A549 (cell line): Measurements from ENCODE around the gene MAD1L1. TPM values are rescaled to one million over a fixed set of nuclear protein-coding genes. Genes with fewer than 3 reads are reported as not detected.
A peak's percentile ranks its signal among the peaks of the same experiment; 100 is the strongest.

Source experiments
- ATAC-seq, 2 experiments: fragments of 200-7000 bp in 1 of 2; fragments of >200 bp in 1 of 2; cut with Nextera tagmentation in 1 of 2; cut with Tn5 transposase in 1 of 2; 3 replicates each; pipeline versions ENCODE4 v1.8.0 to v1.9.1; 2018 to 2020; ENCODE audit warnings: mild to moderate bottlenecking in 1 of 2, moderate library complexity in 1 of 2
- CTCF ChIA-PET: fragments of 300-600 bp; sonication (Branson Sonifier 250); formaldehyde crosslinking; extraction: SDS; loops from one replicate; lab custom pipeline; 2021; ENCODE audit warnings: antibody characterized with exemption, inconsistent platforms; lab: Yijun Ruan, JAX
- POLR2A ChIA-PET: fragments of 350-600 bp; formaldehyde crosslinking; extraction: SDS; loops from one replicate; lab custom pipeline; 2021; ENCODE audit warnings: antibody characterized with exemption, inconsistent platforms; lab: Yijun Ruan, JAX
- DNase-seq, 2 experiments: peaks; one replicate each; pipeline versions ENCODE4 v3.0.0 to v3.0.0-alpha.2; 2011 to 2016; ENCODE audit warnings: low read depth in 1 of 2, low spot score in 1 of 2
- FAIRE-seq: peaks from 2 replicates; lab custom pipeline; 2011; peaks lifted over from hg19 to GRCh38; lab: Jason Lieb, UNC
- H3K27ac ChIP-seq, 2 experiments: fragments of >200 bp; sonication (Bioruptor Twin); formaldehyde crosslinking; 3 replicates each; pipeline ENCODE4 v1.5.1; 2016 to 2017
- H3K4me1 ChIP-seq: fragments of >200 bp; sonication (Bioruptor Twin); formaldehyde crosslinking; 3 replicates; pipeline ENCODE4 v1.6.1; 2016
- H3K4me2 ChIP-seq: fragments of >200 bp; sonication (Bioruptor Twin); formaldehyde crosslinking; 3 replicates; pipeline ENCODE4 v1.6.1; 2016
- H3K4me3 ChIP-seq: fragments of >200 bp; sonication (Bioruptor Twin); formaldehyde crosslinking; 3 replicates; pipeline ENCODE4 v1.5.1; 2016
- H3K9me3 ChIP-seq: fragments of >200 bp; sonication (Bioruptor Twin); formaldehyde crosslinking; 3 replicates; pipeline ENCODE4 v1.6.1; 2016
- BHLHE40 ChIP-seq: IDR thresholded peaks from 2 replicates; pipeline ENCODE4 v1.6.1; 2012; ENCODE audit warnings: low read depth, low read length, inconsistent platforms
- CHD2 ChIP-seq: fragments of 150-350 bp; IDR thresholded peaks from 2 replicates; pipeline ENCODE4 v1.6.1; 2014; ENCODE audit warnings: low read length; ENCODE audit not compliant: partially characterized antibody
- CHD4 ChIP-seq: fragments of 200-600 bp; sonication (generic); IDR thresholded peaks from 2 replicates; pipeline ENCODE4 v1.6.1; 2016; ENCODE audit warnings: antibody characterized with exemption, mild to moderate bottlenecking, borderline replicate concordance
- ESRRA ChIP-seq: fragments of 150-350 bp; IDR thresholded peaks from 2 replicates; pipeline ENCODE4 v1.6.1; 2014; ENCODE audit warnings: mild to moderate bottlenecking, low read length, borderline replicate concordance
- FOSB ChIP-seq: fragments of 250-450 bp; sonication (Bioruptor Pico); IDR thresholded peaks from 2 replicates; pipeline ENCODE4 v1.5.0; 2020; ENCODE audit warnings: mild to moderate bottlenecking, moderate library complexity
- FOSL2 ChIP-seq, 2 experiments: fragments of 450-650 bp in 1 of 2; fragments of >200 bp in 1 of 2; sonication (Bioruptor Twin) in 1 of 2; formaldehyde crosslinking; IDR thresholded peaks; 2 replicates each; pipeline versions ENCODE4 v1.5.0 to v1.6.1; 2016 to 2020; ENCODE audit warnings: mild to moderate bottlenecking in 1 of 2, moderate library complexity in 1 of 2
- FOXS1 ChIP-seq: fragments of 250-450 bp; sonication (Bioruptor Pico); IDR thresholded peaks from 2 replicates; pipeline ENCODE4 v1.5.0; 2020; ENCODE audit warnings: mild to moderate bottlenecking, moderate library complexity
- GATA3 ChIP-seq: IDR thresholded peaks from 2 replicates; pipeline ENCODE4 v1.6.1; 2012; ENCODE audit warnings: borderline replicate concordance
- HEYL ChIP-seq: fragments of 250-450 bp; sonication (Bioruptor Pico); IDR thresholded peaks from 2 replicates; pipeline ENCODE4 v1.8.0; 2021; ENCODE audit warnings: mild to moderate bottlenecking, moderate library complexity
- HOXB13 ChIP-seq: fragments of 250-450 bp; sonication (Bioruptor Pico); IDR thresholded peaks from 2 replicates; pipeline ENCODE4 v1.5.0; 2020; ENCODE audit warnings: low read depth, mild to moderate bottlenecking, moderate library complexity
- HOXB5 ChIP-seq: fragments of 250-450 bp; sonication (Bioruptor Pico); IDR thresholded peaks from 2 replicates; pipeline ENCODE4 v1.5.0; 2020; ENCODE audit warnings: mild to moderate bottlenecking, moderate library complexity
- JUNB ChIP-seq: fragments of >200 bp; sonication (Bioruptor Twin); formaldehyde crosslinking; IDR thresholded peaks from 2 replicates; pipeline ENCODE4 v1.6.1; 2016
- KDM1A ChIP-seq: fragments of 200-600 bp; sonication (generic); IDR thresholded peaks from 2 replicates; pipeline ENCODE4 v1.6.1; 2016; ENCODE audit warnings: low read depth, mild to moderate bottlenecking
- MAZ ChIP-seq: fragments of 150-350 bp; IDR thresholded peaks from 2 replicates; pipeline ENCODE4 v1.6.1; 2014; ENCODE audit warnings: antibody characterized with exemption, low read depth, low read length, borderline replicate concordance
- MYC ChIP-seq: IDR thresholded peaks from 2 replicates; pipeline ENCODE4 v1.6.1; 2012; ENCODE audit warnings: mild to moderate bottlenecking, inconsistent platforms, low read length, improper control_type of control experiment, borderline replicate concordance
- NFE2L2 ChIP-seq: fragments of 150-350 bp; conservative IDR thresholded peaks from 2 replicates; pipeline ENCODE4 v1.6.1; 2014; ENCODE audit warnings: low read length
- NPAS2 ChIP-seq: fragments of 250-450 bp; sonication (Bioruptor Pico); IDR thresholded peaks from 2 replicates; pipeline ENCODE4 v1.8.0; 2022; ENCODE audit warnings: mild to moderate bottlenecking, moderate library complexity, borderline replicate concordance
- NR3C1 ChIP-seq: fragments of >200 bp; sonication (Bioruptor Twin); formaldehyde crosslinking; IDR thresholded peaks from 3 replicates; pipeline ENCODE4 v1.6.1; 2017
- PHF8 ChIP-seq: fragments of 200-600 bp; sonication (generic); IDR thresholded peaks from 2 replicates; pipeline ENCODE4 v1.6.1; 2016; ENCODE audit warnings: low read depth, mild to moderate bottlenecking, antibody characterized with exemption, moderate library complexity, borderline replicate concordance
- POLR2A ChIP-seq: IDR thresholded peaks from 2 replicates; pipeline ENCODE4 v1.6.1; 2012; ENCODE audit warnings: mild to moderate bottlenecking, low read length
- RAD21 ChIP-seq, 2 experiments: fragments of >200 bp in 1 of 2; sonication (Bioruptor Twin) in 1 of 2; formaldehyde crosslinking in 1 of 2; IDR thresholded peaks in 1 of 2; conservative IDR thresholded peaks in 1 of 2; 2 replicates in 1 of 2; 3 replicates in 1 of 2; pipeline ENCODE4 v1.6.1; 2012 to 2018; ENCODE audit warnings: inconsistent platforms in 1 of 2
- RCOR1 ChIP-seq: fragments of 150-350 bp; IDR thresholded peaks from 2 replicates; pipeline ENCODE4 v1.6.1; 2014; ENCODE audit warnings: antibody characterized with exemption, low read length, low read depth
- RFX5 ChIP-seq: fragments of 450-650 bp; IDR thresholded peaks from 2 replicates; pipeline ENCODE4 v1.7.1; 2014; ENCODE audit warnings: antibody characterized with exemption, mild to moderate bottlenecking, moderate library complexity
- TP53 ChIP-seq: fragments of 250-450 bp; sonication (Bioruptor Pico); IDR thresholded peaks from 2 replicates; pipeline ENCODE4 v1.5.0; 2021; ENCODE audit warnings: mild to moderate bottlenecking, moderate library complexity
- ZC3H11A ChIP-seq: fragments of 450-650 bp; IDR thresholded peaks from 2 replicates; pipeline ENCODE4 v1.6.1; 2014; ENCODE audit warnings: antibody characterized with exemption, mild to moderate bottlenecking
- ZSCAN20 ChIP-seq: fragments of 250-450 bp; sonication (Bioruptor Pico); IDR thresholded peaks from 2 replicates; pipeline ENCODE4 v1.8.0; 2022; ENCODE audit warnings: mild to moderate bottlenecking, moderate library complexity
- WGBS: methylation state at CpG from one replicate; pipeline ENCODE4 v1.1.6; 2017; ENCODE audit errors: missing lambda C conversion rate; 5-methylcytosine and 5-hydroxymethylcytosine counted together
- polyA minus RNA-seq: library from RNA; depleted of rRNA, polyadenylated mRNA; stranded (reverse); fragments of >200 nt; gene quantifications from 2 replicates; pipeline ENCODE4 v1.2.3, GENCODE V29; 2011; rRNA and poly(A)+ RNA removed
- polyA plus RNA-seq, 4 experiments: library from polyadenylated mRNA; depleted of rRNA in 3 of 4; stranded (reverse); fragments of >200 nt; fragmentation: RNase III in 1 of 4; extraction: RNeasy Plus Mini Kit Qiagen cat#74134 plus additional on column Dnase treatment in 1 of 4; gene quantifications; 2 replicates in 3 of 4; 3 replicates in 1 of 4; pipeline ENCODE4 v1.2.3, GENCODE V29; 2011 to 2017
- TF ChIP-seq, protein P1 (sequence below): fragments of >200 bp; sonication (Bioruptor Twin); formaldehyde crosslinking; IDR thresholded peaks from 2 replicates; pipeline ENCODE4 v1.6.1; 2016
- TF ChIP-seq, protein P2 (sequence below): fragments of 250-450 bp; sonication (Bioruptor Pico); IDR thresholded peaks from 2 replicates; pipeline ENCODE4 v1.5.0; 2020; ENCODE audit warnings: low read depth, mild to moderate bottlenecking, moderate library complexity
- TF ChIP-seq, protein P3 (sequence below): IDR thresholded peaks from 2 replicates; pipeline ENCODE4 v1.6.1; 2012; ENCODE audit warnings: low read depth, borderline replicate concordance
- TF ChIP-seq, protein P4 (sequence below): fragments of 150-350 bp; IDR thresholded peaks from 2 replicates; pipeline ENCODE4 v1.6.1; 2014; ENCODE audit warnings: low read depth, mild to moderate bottlenecking, low read length
- TF ChIP-seq, protein P5 (sequence below): fragments of >200 bp; sonication (Bioruptor Twin); formaldehyde crosslinking; IDR thresholded peaks from 3 replicates; pipeline ENCODE4 v1.6.1; 2016
- TF ChIP-seq, protein P6 (sequence below): fragments of 200-600 bp; sonication (generic); IDR thresholded peaks from 2 replicates; pipeline ENCODE4 v1.6.1; 2016; ENCODE audit warnings: antibody characterized with exemption, mild to moderate bottlenecking, moderate library complexity

MAD1L1 gene
- polyA plus RNA-seq (2011; rRNA removed) (10.4 and 16.6 TPM in 2 replicates), polyA plus RNA-seq (2017; fragmentation: RNase III; extraction: RNeasy Plus Mini Kit Qiagen cat#74134 plus additional on column Dnase treatment) (12.6 to 14.9 TPM (median 13.6 TPM) in 3 replicates), polyA minus RNA-seq (15.3 and 24.3 TPM in 2 replicates)
- 24.1 and 27.9 TPM in 2 replicates for polyA plus RNA-seq (2012; cell fraction: cytosol; rRNA removed)
- 45.5 and 56.8 TPM in 2 replicates for polyA plus RNA-seq (2012; cell fraction: nucleus; rRNA removed)

DNA sequence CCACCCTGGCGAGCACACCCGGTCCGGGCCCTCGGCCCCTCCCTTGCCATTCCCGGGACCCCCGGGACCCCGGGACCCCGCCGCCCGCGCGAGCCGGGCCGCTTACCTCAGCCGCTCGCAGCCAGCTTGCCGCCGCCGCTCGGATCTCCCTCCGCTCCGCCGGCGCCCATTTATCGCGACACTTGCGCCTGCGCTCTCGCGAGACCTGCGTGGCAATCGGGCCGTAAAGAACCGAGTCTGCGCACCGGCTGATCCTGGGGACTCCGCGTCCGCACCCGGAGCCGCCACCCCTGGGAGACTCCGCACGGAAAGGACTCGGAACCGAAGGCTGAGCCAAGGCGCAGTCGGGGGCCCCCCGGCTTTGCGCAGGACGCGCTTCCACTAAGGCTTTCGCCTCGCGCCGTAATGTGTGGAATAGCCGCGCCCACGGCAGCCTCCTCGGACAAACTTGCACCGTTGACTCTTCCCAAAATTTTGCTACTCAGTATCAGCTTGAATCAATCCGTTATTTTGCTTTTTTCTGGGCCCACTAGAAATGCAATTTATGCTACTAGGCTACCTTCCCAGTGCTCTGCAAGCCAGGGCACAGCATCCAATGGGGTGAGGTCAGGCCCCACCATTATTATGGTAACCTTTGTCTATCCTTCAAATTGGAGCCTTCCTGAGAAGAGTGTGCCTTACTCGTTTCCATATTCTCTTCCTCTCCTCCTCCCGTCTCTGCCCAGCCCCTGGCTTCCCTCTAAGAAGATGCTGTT is at the start of gene MAD1L1:
MAD1L1 (minus strand) TSS at position 180 of the 755 bp plus-strand sequence. CDS start 2,812 bp downstream, outside the sequence.
- under 1% methylated on average over 12 of the region's 63 CpGs for WGBS
- ATAC-seq: peak; percentile 90 to 96
- POLR2A ChIA-PET: interaction anchor here (1.0 to 1.7 kb wide), 2 partner anchors 9 to 57 kb away, joined by 3 to 8 read pairs; partner anchors contain the start of genes MRM2 and NUDT1
- TF ChIP-seq MAZ (no peak), FOSB (CRISPR knock-in tag) (no peak), PHF8 (peak; percentile 50; the same call in 1 of the 2 replicates), FOSL2 (IDR thresholded peaks at IDR 0.05) (no peak), FOSL2 (CRISPR knock-in tag; IDR thresholded peaks at IDR 0.05) (no peak), NPAS2 (CRISPR knock-in tag) (no peak), RCOR1 (no peak), NFE2L2 (no peak), CHD4 (no peak), FOXS1 (CRISPR knock-in tag) (no peak), KDM1A (peak; percentile 95), NR3C1 (no peak), BHLHE40 (no peak), TP53 (CRISPR knock-in tag) (no peak), JUNB (no peak), RAD21 (conservative IDR thresholded peaks at IDR 0.05 in 1 of 2, IDR thresholded peaks at IDR 0.05 in 1 of 2) (no peak), HOXB13 (CRISPR knock-in tag) (no peak), ZC3H11A (no peak), ZSCAN20 (no peak), POLR2A (peak; percentile 82), CHD2 (peak; percentile 97), MYC (no peak), HOXB5 (CRISPR knock-in tag) (no peak), GATA3 (peak; percentile 69), ESRRA (no peak), HEYL (CRISPR knock-in tag) (no peak), RFX5 (no peak)
- TF ChIP-seq, protein P1, sequence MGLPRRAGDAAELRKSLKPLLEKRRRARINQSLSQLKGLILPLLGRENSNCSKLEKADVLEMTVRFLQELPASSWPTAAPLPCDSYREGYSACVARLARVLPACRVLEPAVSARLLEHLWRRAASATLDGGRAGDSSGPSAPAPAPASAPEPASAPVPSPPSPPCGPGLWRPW: no peak
- TF ChIP-seq, protein P2, sequence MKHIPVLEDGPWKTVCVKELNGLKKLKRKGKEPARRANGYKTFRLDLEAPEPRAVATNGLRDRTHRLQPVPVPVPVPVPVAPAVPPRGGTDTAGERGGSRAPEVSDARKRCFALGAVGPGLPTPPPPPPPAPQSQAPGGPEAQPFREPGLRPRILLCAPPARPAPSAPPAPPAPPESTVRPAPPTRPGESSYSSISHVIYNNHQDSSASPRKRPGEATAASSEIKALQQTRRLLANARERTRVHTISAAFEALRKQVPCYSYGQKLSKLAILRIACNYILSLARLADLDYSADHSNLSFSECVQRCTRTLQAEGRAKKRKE: no peak
- TF ChIP-seq, protein P3, sequence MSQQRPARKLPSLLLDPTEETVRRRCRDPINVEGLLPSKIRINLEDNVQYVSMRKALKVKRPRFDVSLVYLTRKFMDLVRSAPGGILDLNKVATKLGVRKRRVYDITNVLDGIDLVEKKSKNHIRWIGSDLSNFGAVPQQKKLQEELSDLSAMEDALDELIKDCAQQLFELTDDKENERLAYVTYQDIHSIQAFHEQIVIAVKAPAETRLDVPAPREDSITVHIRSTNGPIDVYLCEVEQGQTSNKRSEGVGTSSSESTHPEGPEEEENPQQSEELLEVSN: no peak
- TF ChIP-seq, protein P4, sequence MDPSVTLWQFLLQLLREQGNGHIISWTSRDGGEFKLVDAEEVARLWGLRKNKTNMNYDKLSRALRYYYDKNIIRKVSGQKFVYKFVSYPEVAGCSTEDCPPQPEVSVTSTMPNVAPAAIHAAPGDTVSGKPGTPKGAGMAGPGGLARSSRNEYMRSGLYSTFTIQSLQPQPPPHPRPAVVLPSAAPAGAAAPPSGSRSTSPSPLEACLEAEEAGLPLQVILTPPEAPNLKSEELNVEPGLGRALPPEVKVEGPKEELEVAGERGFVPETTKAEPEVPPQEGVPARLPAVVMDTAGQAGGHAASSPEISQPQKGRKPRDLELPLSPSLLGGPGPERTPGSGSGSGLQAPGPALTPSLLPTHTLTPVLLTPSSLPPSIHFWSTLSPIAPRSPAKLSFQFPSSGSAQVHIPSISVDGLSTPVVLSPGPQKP: no peak
- TF ChIP-seq, protein P5, sequence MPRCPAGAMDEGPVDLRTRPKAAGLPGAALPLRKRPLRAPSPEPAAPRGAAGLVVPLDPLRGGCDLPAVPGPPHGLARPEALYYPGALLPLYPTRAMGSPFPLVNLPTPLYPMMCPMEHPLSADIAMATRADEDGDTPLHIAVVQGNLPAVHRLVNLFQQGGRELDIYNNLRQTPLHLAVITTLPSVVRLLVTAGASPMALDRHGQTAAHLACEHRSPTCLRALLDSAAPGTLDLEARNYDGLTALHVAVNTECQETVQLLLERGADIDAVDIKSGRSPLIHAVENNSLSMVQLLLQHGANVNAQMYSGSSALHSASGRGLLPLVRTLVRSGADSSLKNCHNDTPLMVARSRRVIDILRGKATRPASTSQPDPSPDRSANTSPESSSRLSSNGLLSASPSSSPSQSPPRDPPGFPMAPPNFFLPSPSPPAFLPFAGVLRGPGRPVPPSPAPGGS: 0 out of 3 replicates have a peak, but pooled peaks have one; percentile 54
- TF ChIP-seq, protein P6, sequence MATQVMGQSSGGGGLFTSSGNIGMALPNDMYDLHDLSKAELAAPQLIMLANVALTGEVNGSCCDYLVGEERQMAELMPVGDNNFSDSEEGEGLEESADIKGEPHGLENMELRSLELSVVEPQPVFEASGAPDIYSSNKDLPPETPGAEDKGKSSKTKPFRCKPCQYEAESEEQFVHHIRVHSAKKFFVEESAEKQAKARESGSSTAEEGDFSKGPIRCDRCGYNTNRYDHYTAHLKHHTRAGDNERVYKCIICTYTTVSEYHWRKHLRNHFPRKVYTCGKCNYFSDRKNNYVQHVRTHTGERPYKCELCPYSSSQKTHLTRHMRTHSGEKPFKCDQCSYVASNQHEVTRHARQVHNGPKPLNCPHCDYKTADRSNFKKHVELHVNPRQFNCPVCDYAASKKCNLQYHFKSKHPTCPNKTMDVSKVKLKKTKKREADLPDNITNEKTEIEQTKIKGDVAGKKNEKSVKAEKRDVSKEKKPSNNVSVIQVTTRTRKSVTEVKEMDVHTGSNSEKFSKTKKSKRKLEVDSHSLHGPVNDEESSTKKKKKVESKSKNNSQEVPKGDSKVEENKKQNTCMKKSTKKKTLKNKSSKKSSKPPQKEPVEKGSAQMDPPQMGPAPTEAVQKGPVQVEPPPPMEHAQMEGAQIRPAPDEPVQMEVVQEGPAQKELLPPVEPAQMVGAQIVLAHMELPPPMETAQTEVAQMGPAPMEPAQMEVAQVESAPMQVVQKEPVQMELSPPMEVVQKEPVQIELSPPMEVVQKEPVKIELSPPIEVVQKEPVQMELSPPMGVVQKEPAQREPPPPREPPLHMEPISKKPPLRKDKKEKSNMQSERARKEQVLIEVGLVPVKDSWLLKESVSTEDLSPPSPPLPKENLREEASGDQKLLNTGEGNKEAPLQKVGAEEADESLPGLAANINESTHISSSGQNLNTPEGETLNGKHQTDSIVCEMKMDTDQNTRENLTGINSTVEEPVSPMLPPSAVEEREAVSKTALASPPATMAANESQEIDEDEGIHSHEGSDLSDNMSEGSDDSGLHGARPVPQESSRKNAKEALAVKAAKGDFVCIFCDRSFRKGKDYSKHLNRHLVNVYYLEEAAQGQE: peak; percentile 99

More for the DNA sequence above, at the start of gene MAD1L1:
- FAIRE-seq (no peak), DNase-seq (peak; percentile 87 to 90)
- Histone ChIP-seq H3K4me1 (peaks cover 17% of the 10 kb centered on the region; the same call in 2 of the 3 replicates), H3K4me2 (peak within 1 kb of the TSS; percentile 81), H3K9me3 (no peaks in the 10 kb centered on the region), H3K4me3 (peak within 1 kb of the TSS; percentile 96), H3K27ac (peak within 1 kb of the TSS; percentile 92 to 97)
- CTCF ChIA-PET: interaction anchor here (0.7 to 1.1 kb wide), 3 partner anchors 13 to 72 kb away, joined by 3 read pairs; no protein-coding TSS in a partner anchor
